Measurements from ENCODE around the gene OR1E1. TPM values are rescaled to one million over a fixed set of nuclear protein-coding genes. Genes with fewer than 3 reads are reported as not detected.

Gene OR1E1, protein sequence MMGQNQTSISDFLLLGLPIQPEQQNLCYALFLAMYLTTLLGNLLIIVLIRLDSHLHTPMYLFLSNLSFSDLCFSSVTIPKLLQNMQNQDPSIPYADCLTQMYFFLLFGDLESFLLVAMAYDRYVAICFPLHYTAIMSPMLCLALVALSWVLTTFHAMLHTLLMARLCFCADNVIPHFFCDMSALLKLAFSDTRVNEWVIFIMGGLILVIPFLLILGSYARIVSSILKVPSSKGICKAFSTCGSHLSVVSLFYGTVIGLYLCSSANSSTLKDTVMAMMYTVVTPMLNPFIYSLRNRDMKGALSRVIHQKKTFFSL
- not detected in 2 replicates for polyA plus RNA-seq

DNA sequence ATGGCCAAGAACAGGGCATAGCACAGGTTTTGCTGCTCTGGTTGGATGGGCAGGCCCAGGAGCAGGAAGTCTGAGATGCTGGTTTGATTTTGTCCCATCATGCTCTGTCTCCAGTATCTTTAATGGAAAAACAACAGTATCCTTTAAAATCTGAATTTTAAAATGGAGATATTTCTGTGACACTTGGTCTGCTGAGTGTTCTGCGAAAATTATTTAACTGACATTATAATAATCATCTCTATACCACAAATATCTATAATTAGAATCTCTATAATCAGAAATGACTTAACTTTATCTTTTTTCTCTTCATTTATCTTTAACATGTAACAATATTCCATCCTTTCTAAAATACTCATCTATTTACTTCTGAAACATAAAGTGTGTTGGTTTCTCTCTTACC is at the start of gene OR1E1:
Gene OR1E1 (minus strand): TSS at position 101 of the 400 bp plus-strand sequence. CDS start 0 bp downstream, at position 101.

DNA sequence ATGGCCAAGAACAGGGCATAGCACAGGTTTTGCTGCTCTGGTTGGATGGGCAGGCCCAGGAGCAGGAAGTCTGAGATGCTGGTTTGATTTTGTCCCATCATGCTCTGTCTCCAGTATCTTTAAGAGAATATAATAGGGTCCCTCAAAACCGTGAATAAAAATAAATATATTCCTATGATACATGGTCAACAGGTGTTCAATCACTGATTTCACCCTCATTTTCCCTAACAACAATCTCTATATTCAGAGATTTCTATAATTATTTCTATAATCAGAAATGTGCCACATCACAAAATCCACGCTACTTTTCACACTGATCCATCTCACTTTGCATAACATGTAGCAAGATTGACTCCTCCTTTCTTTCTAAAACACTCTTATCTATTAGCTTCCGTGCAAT is 35.5 kb upstream of the OR1E1 start, which contains the start of gene OR1E2:
Gene OR1E2 (minus strand): TSS at position 101 of the 400 bp plus-strand sequence. CDS start 0 bp downstream, at position 101.

DNA sequence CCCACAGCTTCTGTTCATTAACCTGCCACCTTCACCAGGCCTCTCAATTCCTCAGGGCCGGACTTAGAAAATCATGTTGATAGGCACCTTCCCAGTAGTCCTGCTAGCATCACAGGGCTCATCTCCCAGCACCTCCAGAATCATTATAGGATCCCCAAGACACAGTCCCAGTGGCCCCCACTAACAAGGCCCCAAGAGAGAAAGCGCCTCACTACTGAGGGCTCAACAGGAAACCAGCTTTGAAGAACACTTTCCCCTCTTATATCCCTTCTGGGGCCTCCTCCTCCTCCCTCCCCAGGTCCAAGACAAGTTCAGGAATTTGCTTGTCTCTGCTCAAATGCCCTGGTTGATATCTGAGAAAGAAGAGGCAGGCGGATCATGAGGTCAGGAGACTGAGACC is 12.9 kb upstream of the OR1E1 start, which contains the start of gene OR3A3:
Gene OR3A3 (plus strand): TSS at position 301 of the 400 bp plus-strand sequence.

DNA sequence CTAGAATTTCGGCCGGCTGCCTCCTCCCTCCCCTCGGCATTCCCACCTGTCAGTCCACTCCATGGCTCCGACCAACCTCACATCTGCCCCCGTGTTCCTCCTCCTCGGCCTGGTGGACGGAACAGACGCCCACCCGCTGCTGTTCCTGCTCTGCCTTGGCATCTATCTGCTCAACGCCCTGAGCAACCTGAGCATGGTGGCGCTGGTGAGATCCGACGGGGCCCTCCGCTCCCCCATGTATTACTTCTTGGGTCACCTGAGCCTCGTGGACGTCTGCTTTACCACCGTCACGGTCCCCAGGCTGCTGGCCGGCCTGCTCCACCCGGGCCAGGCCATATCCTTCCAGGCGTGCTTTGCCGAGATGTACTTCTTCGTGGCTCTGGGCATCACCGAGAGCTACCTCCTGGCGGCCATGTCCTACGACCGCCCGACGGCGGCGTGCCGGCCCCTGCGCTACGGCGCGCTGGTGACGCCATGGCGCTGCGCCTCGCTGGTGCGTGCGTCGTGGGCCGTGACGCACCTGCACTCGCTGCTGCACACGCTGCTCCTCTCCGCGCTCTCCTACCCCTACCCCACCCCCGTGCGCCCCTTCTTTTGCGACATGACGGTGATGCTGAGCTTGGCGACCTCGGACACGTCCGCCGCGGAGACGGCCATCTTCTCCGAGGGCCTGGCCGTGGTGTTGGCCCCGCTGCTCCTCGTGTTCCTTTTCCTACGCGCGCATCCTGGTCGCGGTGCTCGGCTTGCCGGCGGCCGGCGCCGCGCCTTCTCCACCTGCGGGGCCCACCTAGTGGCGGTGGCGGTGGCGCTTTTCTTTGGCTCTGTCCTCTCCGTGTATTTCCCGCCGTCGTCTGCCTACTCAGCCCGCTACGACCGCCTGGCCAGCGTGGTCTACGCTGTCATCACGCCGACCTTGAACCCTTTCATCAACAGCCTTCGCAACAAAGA is 12.1 kb downstream of the OR1E1 start, which contains the start of gene OR3A2:
Gene OR3A2 (minus strand): TSS at position 440 of the 948 bp plus-strand sequence.

Other genes starting within 250 kb of the OR1E1 start
- gene OR1A2, start 200.9 kb downstream of the OR1E1 start, polyA plus RNA-seq: not detected in 2 replicates
- gene OR1A1, start 190.7 kb downstream of the OR1E1 start, polyA plus RNA-seq: 0.08 TPM in 1 of 2 replicates, not detected in the other
- gene OR3A1, start 100.0 kb downstream of the OR1E1 start, polyA plus RNA-seq: not detected in 2 replicates
- gene OR3A2, start 12.1 kb downstream of the OR1E1 start, polyA plus RNA-seq: 1.8 and 3.4 TPM in 2 replicates
- gene OR3A3, start 13.0 kb upstream of the OR1E1 start, polyA plus RNA-seq: not detected in 2 replicates
- gene OR1E2, start 35.4 kb upstream of the OR1E1 start, polyA plus RNA-seq: not detected in 2 replicates
- not detected in 2 replicates for gene SPATA22, start 73.4 kb upstream of the OR1E1 start, polyA plus RNA-seq
- 4.4 and 9.6 TPM in 2 replicates for gene ASPA, start 77.6 kb upstream of the OR1E1 start, polyA plus RNA-seq
- gene TRPV3, start 159.4 kb upstream of the OR1E1 start, polyA plus RNA-seq: 0.07 and 0.59 TPM in 2 replicates
- gene TRPV1, start 211.0 kb upstream of the OR1E1 start, polyA plus RNA-seq: 0.39 and 0.71 TPM in 2 replicates
- gene SHPK, start 237.8 kb upstream of the OR1E1 start, polyA plus RNA-seq: 0.98 and 1.1 TPM in 2 replicates
- gene CTNS, start 238.3 kb upstream of the OR1E1 start, polyA plus RNA-seq: 3.0 TPM in 1 of 2 replicates, not detected in the other